Measurements from ENCODE around the gene C1QTNF2. TPM values are rescaled to one million over a fixed set of nuclear protein-coding genes. Genes with fewer than 3 reads are reported as not detected.

Gene C1QTNF2
- polyA plus RNA-seq, 3 donors: not detected

GRCh38 chr5:160318409-160318808, 52.0 kb downstream of the C1QTNF2 start:
- no peaks in the 10 kb centered on the region for H3K79me2 ChIP-seq (ENCODE audit: insufficient read depth, low read length)
- no peak overlapping the region for H3K27ac ChIP-seq (ENCODE audit: low read depth in 1 of 2, low read length in 2 of 2)
- Mint-ChIP-seq H3K36me3 (peaks cover 0 to 2% of the 10 kb centered on the region in 2 donors), H3K4me1 (peaks cover 48% of the 10 kb centered on the region), H3K4me3 (no peak overlapping the region), H3K27me3 (ENCODE audit: low read depth in 3 of 3) (peaks cover 15 to 21% (median 16%) of the 10 kb centered on the region in 3 donors), H3K27ac (peak overlapping the region in 4 of 7 donors; percentile 22 to 77 (median 75)), H3K9me3 (peaks cover 0 to 4% (median 0%) of the 10 kb centered on the region in 7 donors)
- H3K27me3 ChIP-seq (ENCODE audit: control insufficient read depth in 2 of 2, insufficient read depth in 2 of 2, low read length in 2 of 2): peaks cover 6 to 14% of the 10 kb centered on the region in 2 donors
- TF ChIP-seq CTCF (IDR thresholded peaks at IDR 0.05): no peak
- no peaks in the 10 kb centered on the region for H3K36me3 ChIP-seq (replicated peaks in 1 of 2; ENCODE audit: control insufficient read depth in 1 of 2, insufficient read depth in 2 of 2, low read length in 2 of 2)
- intact Hi-C loops (cut with micrococcal nuclease): no loop called here
- H3K4me1 ChIP-seq (ENCODE audit: control insufficient read depth in 1 of 2, insufficient read depth in 2 of 2, low read length in 2 of 2): peaks cover 31 to 47% of the 10 kb centered on the region in 2 donors
- peak; percentile 71 to 92 (median 90) for DNase-seq
- H3K9me3 ChIP-seq (replicated peaks in 1 of 2; ENCODE audit: control insufficient read depth in 1 of 2, insufficient read depth in 1 of 2, low read length in 2 of 2): peaks cover 0 to 3% of the 10 kb centered on the region in 2 donors
- H3K4me3 ChIP-seq (replicated peaks in 1 of 3; ENCODE audit: low read depth in 2 of 3, low read length in 3 of 3): no peak overlapping the region
- no peaks in the 10 kb centered on the region for H4K20me1 ChIP-seq (ENCODE audit: insufficient read depth, low read length)
- no peak overlapping the region for H2AFZ ChIP-seq (ENCODE audit: insufficient read depth, low read depth, low read length, poor library complexity, severe bottlenecking)
- peak overlapping the region; percentile 6 for H3K4me2 ChIP-seq (replicated peaks; ENCODE audit: extremely low read depth, low read length, poor library complexity, severe bottlenecking)
- no peak overlapping the region for H3K9ac ChIP-seq (ENCODE audit: insufficient read depth, low read length, poor library complexity, severe bottlenecking)
- no CpG with 5 or more reads among the region's 4 CpGs for WGBS (ENCODE audit: insufficient coverage)

GRCh38 chr5:160317434-160317833, 53.0 kb downstream of the C1QTNF2 start:
- intact Hi-C loops (cut with micrococcal nuclease): no loop called here
- Mint-ChIP-seq H3K36me3 (peaks cover 4 to 10% of the 10 kb centered on the region in 2 donors), H3K4me3 (no peak overlapping the region), H3K4me1 (peaks cover 55% of the 10 kb centered on the region), H3K27me3 (ENCODE audit: low read depth in 3 of 3) (peaks cover 24 to 30% (median 26%) of the 10 kb centered on the region in 3 donors), H3K27ac (no peak overlapping the region), H3K9me3 (peaks cover 0 to 9% (median 5%) of the 10 kb centered on the region in 7 donors)
- 96% methylated on average over 4 of the region's 5 CpGs for WGBS (ENCODE audit: insufficient coverage)
- no peak overlapping the region for H3K27ac ChIP-seq (ENCODE audit: low read depth in 1 of 2, low read length in 2 of 2)
- peaks cover 15 to 24% of the 10 kb centered on the region in 2 donors for H3K27me3 ChIP-seq (ENCODE audit: control insufficient read depth in 2 of 2, insufficient read depth in 2 of 2, low read length in 2 of 2)
- H3K79me2 ChIP-seq (ENCODE audit: insufficient read depth, low read length): no peaks in the 10 kb centered on the region
- H2AFZ ChIP-seq (ENCODE audit: insufficient read depth, low read depth, low read length, poor library complexity, severe bottlenecking): no peak overlapping the region
- H3K4me3 ChIP-seq (replicated peaks in 1 of 3; ENCODE audit: low read depth in 2 of 3, low read length in 3 of 3): no peak overlapping the region
- H3K36me3 ChIP-seq (replicated peaks in 1 of 2; ENCODE audit: control insufficient read depth in 1 of 2, insufficient read depth in 2 of 2, low read length in 2 of 2): no peaks in the 10 kb centered on the region
- no peaks in the 10 kb centered on the region for H4K20me1 ChIP-seq (ENCODE audit: insufficient read depth, low read length)
- no peak for TF ChIP-seq CTCF (IDR thresholded peaks at IDR 0.05)
- no peak overlapping the region for H3K4me2 ChIP-seq (replicated peaks; ENCODE audit: extremely low read depth, low read length, poor library complexity, severe bottlenecking)
- DNase-seq: no peak
- peaks cover 0 to 3% of the 10 kb centered on the region in 2 donors for H3K9me3 ChIP-seq (replicated peaks in 1 of 2; ENCODE audit: control insufficient read depth in 1 of 2, insufficient read depth in 1 of 2, low read length in 2 of 2)
- H3K9ac ChIP-seq (ENCODE audit: insufficient read depth, low read length, poor library complexity, severe bottlenecking): no peak overlapping the region
- peaks cover 36 to 52% of the 10 kb centered on the region in 2 donors for H3K4me1 ChIP-seq (ENCODE audit: control insufficient read depth in 1 of 2, insufficient read depth in 2 of 2, low read length in 2 of 2)

Data from CD14-positive monocyte (primary cell).